ENCODE data around the gene FGF11. TPM values are rescaled to one million over a fixed set of nuclear protein-coding genes. Genes with fewer than 3 reads are reported as not detected.
"Not testable (repeated sequence)": the region's sequence is repeated elsewhere in the genome, so short reads cannot be mapped to it uniquely, and the experiment has no call there.

The FGF11 gene
- total RNA-seq, 4 donors from 2014 or later, result 1.0 TPM; not detected in 3

DNA sequence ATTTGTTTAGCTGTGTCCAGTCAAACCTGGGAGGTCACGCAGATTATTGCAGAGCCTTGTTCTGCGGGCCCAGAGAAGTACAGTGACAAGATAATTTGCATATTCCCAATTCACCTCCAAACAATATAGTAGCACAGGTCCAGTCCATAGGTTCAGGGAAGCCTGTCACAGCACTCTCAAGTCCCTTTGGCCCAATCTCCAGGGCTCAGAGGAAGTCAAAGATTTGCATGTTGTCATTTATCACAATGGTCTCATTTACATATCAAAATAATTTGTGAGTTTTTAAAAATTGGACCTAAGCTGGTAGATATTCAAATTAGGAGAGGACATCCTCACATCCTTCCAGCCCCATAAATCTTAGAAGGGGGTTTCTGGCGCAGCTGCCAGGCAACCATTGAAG lies 28.2 kb downstream of the FGF11 start:
- H3K4me1 ChIP-seq, result peaks cover 0 to 24% (median 2%) of the 10 kb centered on the region in 4 donors
- peak overlapping the region in 3 of 4 donors; percentile 17 to 55 (median 20) for H3K27ac ChIP-seq
- H3K36me3 ChIP-seq, result peaks cover 0 to 29% (median 0%) of the 10 kb centered on the region in 3 donors
- no peak for TF ChIP-seq POLR2A (IDR thresholded peaks at IDR 0.05)
- TF ChIP-seq, protein P1, sequence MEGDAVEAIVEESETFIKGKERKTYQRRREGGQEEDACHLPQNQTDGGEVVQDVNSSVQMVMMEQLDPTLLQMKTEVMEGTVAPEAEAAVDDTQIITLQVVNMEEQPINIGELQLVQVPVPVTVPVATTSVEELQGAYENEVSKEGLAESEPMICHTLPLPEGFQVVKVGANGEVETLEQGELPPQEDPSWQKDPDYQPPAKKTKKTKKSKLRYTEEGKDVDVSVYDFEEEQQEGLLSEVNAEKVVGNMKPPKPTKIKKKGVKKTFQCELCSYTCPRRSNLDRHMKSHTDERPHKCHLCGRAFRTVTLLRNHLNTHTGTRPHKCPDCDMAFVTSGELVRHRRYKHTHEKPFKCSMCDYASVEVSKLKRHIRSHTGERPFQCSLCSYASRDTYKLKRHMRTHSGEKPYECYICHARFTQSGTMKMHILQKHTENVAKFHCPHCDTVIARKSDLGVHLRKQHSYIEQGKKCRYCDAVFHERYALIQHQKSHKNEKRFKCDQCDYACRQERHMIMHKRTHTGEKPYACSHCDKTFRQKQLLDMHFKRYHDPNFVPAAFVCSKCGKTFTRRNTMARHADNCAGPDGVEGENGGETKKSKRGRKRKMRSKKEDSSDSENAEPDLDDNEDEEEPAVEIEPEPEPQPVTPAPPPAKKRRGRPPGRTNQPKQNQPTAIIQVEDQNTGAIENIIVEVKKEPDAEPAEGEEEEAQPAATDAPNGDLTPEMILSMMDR (IDR thresholded peaks at IDR 0.05), result no peak
- no peaks in the 10 kb centered on the region for H3K27me3 ChIP-seq
- no peak for DNase-seq
- H3K9me3 ChIP-seq, result no peaks in the 10 kb centered on the region
- no peak overlapping the region for H3K4me3 ChIP-seq

DNA sequence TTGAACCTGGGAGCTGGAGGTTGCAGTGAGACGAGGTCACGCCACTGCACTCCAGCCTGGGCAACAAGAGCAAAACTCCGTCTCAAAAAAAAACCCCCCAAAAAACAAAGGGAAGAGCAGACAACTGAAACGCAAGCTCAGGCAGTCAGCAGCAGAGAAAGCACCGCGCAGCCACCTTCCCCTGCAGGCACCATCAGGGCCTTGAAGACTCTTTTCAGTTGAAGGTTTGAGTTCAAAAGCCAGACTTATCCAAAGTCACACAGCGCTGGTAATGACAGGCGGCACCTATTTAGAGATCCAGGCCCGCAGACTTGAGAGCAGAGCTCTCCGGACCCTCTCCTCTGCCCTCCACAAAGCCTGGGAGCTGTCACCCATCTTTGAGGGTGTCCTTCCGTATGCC lies 29.0 kb downstream of the FGF11 start:
- no peak for DNase-seq
- TF ChIP-seq POLR2A (IDR thresholded peaks at IDR 0.05), result no peak
- TF ChIP-seq, protein P1 (IDR thresholded peaks at IDR 0.05), result no peak
- Histone ChIP-seq H3K9me3 (no peaks in the 10 kb centered on the region), H3K27me3 (no peaks in the 10 kb centered on the region), H3K36me3 (peaks cover 0 to 22% (median 0%) of the 10 kb centered on the region in 3 donors), H3K4me1 (peaks cover 0 to 24% (median 2%) of the 10 kb centered on the region in 4 donors), H3K27ac (no peak overlapping the region), H3K4me3 (no peak overlapping the region)

DNA sequence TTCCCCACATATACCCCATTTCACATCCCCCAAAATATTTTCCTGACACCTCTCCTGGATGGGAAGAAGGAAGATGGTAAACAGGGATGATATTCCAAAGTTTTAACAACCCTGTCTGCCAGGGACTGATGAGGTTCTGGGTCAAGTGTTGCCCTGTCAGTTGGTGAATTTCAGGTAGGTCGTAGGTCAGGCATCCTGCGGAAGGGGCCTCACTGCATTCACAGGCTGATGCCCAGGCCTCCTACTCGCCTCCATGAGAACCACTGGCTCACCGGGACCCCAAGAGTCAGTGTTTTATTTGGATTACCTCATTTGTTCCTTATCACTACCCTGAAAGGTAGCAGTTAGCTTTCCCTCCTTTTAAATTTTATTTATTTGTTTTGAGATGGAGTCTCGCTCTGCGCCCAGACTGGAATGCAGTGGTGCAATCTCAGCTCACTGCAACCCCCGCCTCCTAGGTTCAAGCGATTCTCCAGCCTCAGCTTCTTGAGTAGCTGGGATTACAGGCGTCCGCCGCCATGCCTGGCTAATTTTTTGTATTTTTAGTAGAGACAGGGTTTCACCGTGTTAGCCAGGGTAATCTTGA lies 29.6 kb downstream of the FGF11 start:
- H3K36me3 ChIP-seq, result peaks cover 0 to 18% (median 0%) of the 10 kb centered on the region in 3 donors
- peaks cover 0 to 24% (median 2%) of the 10 kb centered on the region in 4 donors for H3K4me1 ChIP-seq
- TF ChIP-seq, protein P1 (IDR thresholded peaks at IDR 0.05), result no peak
- TF ChIP-seq POLR2A (IDR thresholded peaks at IDR 0.05), result no peak
- H3K27ac ChIP-seq, result no peak overlapping the region
- no peak for DNase-seq
- H3K9me3 ChIP-seq, result no peaks in the 10 kb centered on the region
- H3K4me3 ChIP-seq, result no peak overlapping the region
- H3K27me3 ChIP-seq, result no peaks in the 10 kb centered on the region

DNA sequence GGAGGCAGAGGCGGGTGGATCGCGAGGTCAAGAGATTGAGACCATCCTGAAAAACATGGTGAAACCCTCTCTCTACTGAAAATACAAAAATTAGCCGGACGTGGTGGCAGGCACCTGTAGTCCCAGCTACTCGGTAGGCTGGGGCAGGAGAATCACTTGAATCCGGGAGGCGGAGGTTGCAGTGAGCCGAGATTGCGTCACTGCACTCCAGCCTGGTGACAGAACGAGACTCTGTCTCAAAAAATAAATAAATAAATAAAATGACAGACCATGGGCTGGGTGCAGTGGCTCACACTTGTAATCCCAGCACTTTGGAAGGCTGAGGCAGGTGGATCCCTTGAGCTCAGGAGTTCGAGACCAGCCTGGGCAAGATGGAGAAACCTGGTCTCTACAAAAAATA lies 30.5 kb downstream of the FGF11 start:
- DNase-seq, H3K4me3 ChIP-seq, H3K27ac ChIP-seq, H3K27me3 ChIP-seq, H3K9me3 ChIP-seq: not testable (repeated sequence)
- Histone ChIP-seq H3K36me3 (peaks cover 0 to 18% (median 0%) of the 10 kb centered on the region in 3 donors), H3K4me1 (peaks cover 0 to 24% (median 2%) of the 10 kb centered on the region in 4 donors)

DNA sequence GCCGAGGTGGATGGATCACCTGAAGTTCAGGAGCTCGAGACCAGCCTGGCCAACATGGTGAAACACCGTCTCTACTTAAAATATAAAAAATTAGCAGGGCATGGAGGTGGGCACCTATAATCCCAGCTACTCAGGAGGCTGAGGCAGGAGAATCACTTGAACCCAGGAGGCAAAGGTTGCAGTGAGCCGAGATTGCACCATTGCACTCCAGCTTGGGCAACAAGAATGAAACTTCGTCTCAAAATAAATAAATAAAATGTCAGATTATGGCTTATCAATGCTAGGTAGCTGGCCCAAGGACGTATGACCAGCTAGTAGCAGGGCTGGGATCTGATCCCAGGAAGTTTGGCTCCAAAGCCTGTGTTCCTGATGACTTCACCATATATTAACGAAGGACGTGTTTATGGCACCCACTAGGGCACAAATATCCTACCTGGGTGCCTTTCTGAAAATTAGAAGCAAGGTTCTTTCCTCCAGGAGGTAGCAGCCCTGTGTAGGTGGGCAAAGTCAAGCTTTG lies 31.2 kb downstream of the FGF11 start:
- H3K36me3 ChIP-seq, result peaks cover 0 to 16% (median 0%) of the 10 kb centered on the region in 3 donors

DNA sequence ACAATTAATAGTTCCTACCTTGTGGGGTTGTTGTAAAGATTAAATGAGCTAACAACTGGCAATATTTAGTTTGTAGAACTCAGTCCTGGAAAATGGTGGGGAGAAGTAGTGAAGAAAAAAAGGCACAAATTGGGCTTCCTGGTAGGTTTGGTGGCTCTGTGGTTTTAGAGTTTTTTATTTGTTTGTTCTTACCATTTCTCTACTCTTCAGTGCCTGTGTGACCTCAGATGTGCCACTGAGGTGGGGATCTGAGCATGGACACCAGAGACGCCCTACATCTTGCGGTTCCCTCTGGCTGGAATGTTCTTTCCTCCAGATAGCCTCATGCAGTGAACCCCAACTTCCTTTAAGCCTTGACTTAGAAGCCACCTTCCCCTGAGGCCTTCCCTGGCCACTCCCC lies 32.4 kb downstream of the FGF11 start:
- peaks cover 0 to 30% (median 2%) of the 10 kb centered on the region in 4 donors for H3K4me1 ChIP-seq
- peaks cover 0 to 4% (median 0%) of the 10 kb centered on the region in 3 donors for H3K36me3 ChIP-seq
- DNase-seq, result no peak
- TF ChIP-seq POLR2A (IDR thresholded peaks at IDR 0.05), result no peak
- TF ChIP-seq, protein P1 (IDR thresholded peaks at IDR 0.05), result no peak
- no peaks in the 10 kb centered on the region for H3K9me3 ChIP-seq
- no peaks in the 10 kb centered on the region for H3K27me3 ChIP-seq
- H3K4me3 ChIP-seq, result no peak overlapping the region
- H3K27ac ChIP-seq, result no peak overlapping the region

More for the DNA sequence above, 31.2 kb downstream of the FGF11 start:
- H3K4me1 ChIP-seq, result peaks cover 0 to 28% (median 2%) of the 10 kb centered on the region in 4 donors
- DNase-seq, H3K27ac ChIP-seq, H3K9me3 ChIP-seq, H3K27me3 ChIP-seq, H3K4me3 ChIP-seq: not testable (repeated sequence)

DNA sequence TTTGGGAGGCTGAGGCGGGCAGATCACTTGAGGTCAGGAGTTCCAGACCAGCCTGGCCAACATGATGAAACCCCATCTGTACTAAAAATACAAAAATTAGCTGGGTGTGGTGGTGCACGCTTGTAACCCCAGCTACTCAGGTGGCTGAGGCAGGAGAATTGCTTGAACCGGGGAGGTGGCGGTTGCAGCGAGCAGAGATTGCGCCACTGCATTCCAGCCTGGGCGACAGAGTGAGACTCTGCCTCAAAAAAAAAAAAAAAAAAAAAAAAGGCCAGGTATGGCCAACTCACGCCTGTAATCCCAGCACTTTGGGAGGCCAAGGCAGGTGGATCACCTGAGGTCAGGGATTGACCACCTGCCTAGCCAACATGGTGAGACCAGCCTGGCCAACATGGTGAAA lies 35.5 kb downstream of the FGF11 start:
- H3K9me3 ChIP-seq, H3K4me3 ChIP-seq, H3K27me3 ChIP-seq, DNase-seq, H3K27ac ChIP-seq, H3K36me3 ChIP-seq: not testable (repeated sequence)
- peaks cover 0 to 46% (median 4%) of the 10 kb centered on the region in 4 donors for H3K4me1 ChIP-seq
